GM12878 (cell line): Measurements from ENCODE around the gene RIT1. TPM values are rescaled to one million over a fixed set of nuclear protein-coding genes. Genes with fewer than 3 reads are reported as not detected.

ENCODE experiments used
- ATAC-seq: fragments of 200-7000 bp; cut with Tn5 transposase; 3 replicates; pipeline ENCODE4 v1.9.1; 2020; ENCODE audit warnings: mild to moderate bottlenecking, moderate library complexity
- BruUV-seq: library from RNA; stranded (reverse); fragments of 400-500 nt; replicated peaks from 2 replicates; lab custom pipeline; 2021; lab: Mats Ljungman, UMichigan
- CTCF ChIA-PET: fragments of 300-600 bp; sonication (Branson Sonifier 250); formaldehyde crosslinking; extraction: SDS; loops from one replicate; lab custom pipeline; 2021; ENCODE audit warnings: inconsistent platforms; lab: Yijun Ruan, JAX
- POLR2A ChIA-PET: fragments of 350-600 bp; formaldehyde crosslinking; extraction: SDS; loops from one replicate; lab custom pipeline; 2021; ENCODE audit warnings: inconsistent platforms; lab: Charles Lee
- RAD21 ChIA-PET: fragments of 300-600 bp; sonication (Branson Sonifier 250); formaldehyde crosslinking; loops from one replicate; lab custom pipeline; 2023; ENCODE audit warnings: antibody characterized with exemption; ENCODE audit not compliant: unreplicated experiment; lab: Charles Lee
- SMC1A ChIA-PET: fragments of 300-600 bp; sonication (Branson Sonifier 250); formaldehyde crosslinking; loops from one replicate; lab custom pipeline; 2023; ENCODE audit not compliant: unreplicated experiment, uncharacterized antibody; lab: Charles Lee
- DNase-seq: peaks from one replicate; pipeline ENCODE4 v3.0.0-alpha.2; 2011; ENCODE audit warnings: low read depth, low spot score
- FAIRE-seq: peaks from 3 replicates; lab custom pipeline; 2011; peaks lifted over from hg19 to GRCh38; lab: Jason Lieb, UNC
- H2AFZ ChIP-seq: 2 replicates; pipeline ENCODE4 v1.6.0; 2011; ENCODE audit warnings: low read depth, low read length, control low read depth; ENCODE audit not compliant: control insufficient read depth
- H3K27ac ChIP-seq: 2 replicates; pipeline ENCODE4 v1.5.1; 2011; ENCODE audit warnings: control low read depth; ENCODE audit not compliant: control insufficient read depth, insufficient read depth
- H3K27me3 ChIP-seq, 2 experiments: replicated peaks in 1 of 2; 2 replicates each; pipeline versions ENCODE4 v1.6.0 to v1.6.1; 2011; ENCODE audit warnings: low read length in 1 of 2; ENCODE audit not compliant: control insufficient read depth in 2 of 2, insufficient read depth in 2 of 2
- H3K36me3 ChIP-seq, 2 experiments: 2 replicates each; pipeline ENCODE4 v1.5.1; 2011; ENCODE audit warnings: low read length in 1 of 2; ENCODE audit not compliant: control insufficient read depth in 2 of 2, insufficient read depth in 2 of 2
- H3K4me1 ChIP-seq: 2 replicates; pipeline ENCODE4 v1.6.1; 2011; ENCODE audit warnings: mild to moderate bottlenecking, low read length, moderate library complexity, mixed read lengths; ENCODE audit not compliant: control insufficient read depth, insufficient read depth
- H3K4me2 ChIP-seq: 2 replicates; pipeline ENCODE4 v1.6.0; 2011; ENCODE audit warnings: control low read depth; ENCODE audit not compliant: control insufficient read depth, insufficient read depth
- H3K4me3 ChIP-seq: fragments of 200-600 bp; sonication (generic); 2 replicates; pipeline ENCODE4 v1.5.1; 2016
- H3K79me2 ChIP-seq: 2 replicates; pipeline ENCODE4 v1.6.0; 2011; ENCODE audit warnings: low read length; ENCODE audit not compliant: control insufficient read depth, insufficient read depth
- H3K9ac ChIP-seq: 2 replicates; pipeline ENCODE4 v1.8.0; 2011; ENCODE audit warnings: low read length, control low read depth, mixed read lengths; ENCODE audit not compliant: control insufficient read depth, insufficient read depth
- H3K9me3 ChIP-seq: replicated peaks from 3 replicates; pipeline ENCODE4 v1.5.1; 2011; ENCODE audit warnings: mild to moderate bottlenecking, low read length; ENCODE audit not compliant: control insufficient read depth, insufficient read depth
- H4K20me1 ChIP-seq: 2 replicates; pipeline ENCODE4 v1.6.0; 2011; ENCODE audit not compliant: control insufficient read depth, insufficient read depth
- CHD2 ChIP-seq: IDR thresholded peaks from 2 replicates; pipeline ENCODE4 v1.6.1; 2011; ENCODE audit warnings: low read depth, low read length, improper control_type of control experiment, borderline replicate concordance
- MXI1 ChIP-seq: fragments of 150-350 bp; IDR thresholded peaks from 2 replicates; pipeline ENCODE4 v1.6.1; 2011; ENCODE audit warnings: low read depth, mild to moderate bottlenecking, inconsistent platforms, low read length, improper control_type of control experiment
- POLR2A ChIP-seq: IDR thresholded peaks from 2 replicates; pipeline ENCODE4 v1.6.1; 2011; ENCODE audit warnings: low read depth, mild to moderate bottlenecking, low read length
- POLR2AphosphoS5 ChIP-seq: IDR thresholded peaks from 2 replicates; pipeline ENCODE4 v1.6.1; 2011; ENCODE audit warnings: mild to moderate bottlenecking, low read length, inconsistent platforms
- REST ChIP-seq: IDR thresholded peaks from 2 replicates; pipeline ENCODE4 v1.6.1; 2012; ENCODE audit warnings: mild to moderate bottlenecking, low read depth, low read length
- WGBS: methylation state at CpG from one replicate; pipeline ENCODE4 v1.1.6; 2016; ENCODE audit warnings: low lambda C conversion rate; ENCODE audit not compliant: insufficient replicate concordance, insufficient coverage; ENCODE audit errors: missing lambda C conversion rate; 5-methylcytosine and 5-hydroxymethylcytosine counted together
- in situ Hi-C: fragments of 300-500 bp; cut with MboI; formaldehyde crosslinking; loops from 9 replicates; pipeline ENCODE4 v1.14.3; 2018; ENCODE audit warnings: mixed read lengths
- intact Hi-C: fragments of 100-400 bp; cut with micrococcal nuclease; formaldehyde crosslinking; loops from one replicate; pipeline ENCODE4 v1.14.2; 2022; ENCODE audit not compliant: unreplicated experiment
- polyA plus RNA-seq, 11 experiments: library from polyadenylated mRNA; depleted of rRNA in 4 of 11; unstranded in 6 of 11; stranded (reverse) in 5 of 11; fragments of >200 nt; fragmentation: Nextera tagmentation in 4 of 11; fragmentation: Illumina TruSeq in 1 of 11; extraction: Ambion mirVana in 4 of 11; extraction: Trizol in 1 of 11; gene quantifications; 1 replicate in 1 of 11; 2 replicates in 10 of 11; pipeline versions ENCODE4 v1.2.1 to v1.2.3, GENCODE V29; 2011 to 2016; ENCODE audit warnings: inconsistent platforms in 2 of 11, missing spikeins in 2 of 11, low read depth in 1 of 11
- total RNA-seq, 4 experiments: library from RNA; depleted of rRNA in 3 of 4; stranded (reverse); fragments of >200 nt in 3 of 4; fragmentation: Illumina TruSeq in 1 of 4; extraction: Trizol in 1 of 4; gene quantifications; 2 replicates each; pipeline versions ENCODE4 v1.2.1 to v1.2.3, GENCODE V29; 2013 to 2021

Gene RIT1
- total and polyA plus RNA-seq, 10 of the 15 experiments (the other 5 are each of a cell fraction or from before 2014, with no cell fraction given) = 6.8 to 61.5 (median 13.7) TPM

GRCh38 chr1:155952505-155952890 lies 41.3 kb upstream of the RIT1 start:
- Histone ChIP-seq H3K4me2 (no peak overlapping the region), H3K27ac (no peak overlapping the region), H3K79me2 (no peaks in the 10 kb centered on the region), H3K9ac (no peak overlapping the region), H3K9me3 (no peaks in the 10 kb centered on the region), H3K4me1 (peaks cover 2% of the 10 kb centered on the region), H4K20me1 (no peaks in the 10 kb centered on the region), H3K27me3 (no peaks in the 10 kb centered on the region), H3K36me3 (peaks cover 45 to 62% of the 10 kb centered on the region in 2 experiments), H3K4me3 (no peak overlapping the region), H2AFZ (no peak overlapping the region)
- DNase-seq (no peak), ATAC-seq (no peak), FAIRE-seq (no peak)
- in situ Hi-C loops (no loop called here), intact Hi-C loops (no loop called here)
- no TSS peak for BruUV-seq
- WGBS = 82% methylated on average over 13 of the region's 13 CpGs
- POLR2A ChIA-PET = no interaction called here
- RAD21 ChIA-PET = no interaction called here
- CTCF ChIA-PET = interaction anchor here (1.2 kb wide), 1 partner anchor 37 kb away, joined by 3 read pairs; no protein-coding TSS in a partner anchor
- 0 out of 2 replicates have a peak, but pooled peaks have one; percentile 1 for TF ChIP-seq POLR2AphosphoS5
- no peak for TF ChIP-seq MXI1
- no peak for TF ChIP-seq CHD2
- SMC1A ChIA-PET = no interaction called here

- BruUV-seq = no TSS peak
- WGBS = 18% methylated on average over 6 of the region's 6 CpGs
- H3K4me1 ChIP-seq = peaks cover 8% of the 10 kb centered on the region
- ChIA-PET POLR2A (interaction anchor here (0.5 to 1.3 kb wide), 2 partner anchors 23 to 33 kb away, joined by 3 to 6 read pairs; no protein-coding TSS in a partner anchor), CTCF (interaction anchor here (0.9 to 1.2 kb wide), 2 partner anchors 38 to 100 kb away, joined by 3 to 5 read pairs; no protein-coding TSS in a partner anchor), RAD21 (no interaction called here), SMC1A (interaction anchor here (0.7 to 0.9 kb wide), 2 partner anchors 25 to 29 kb away, joined by 3 to 5 read pairs; no protein-coding TSS in a partner anchor)
- no peak overlapping the region for H3K4me2 ChIP-seq
- in situ Hi-C loops = no loop called here
- H3K27ac ChIP-seq = no peak overlapping the region
- DNase-seq = no peak
- no peak overlapping the region for H2AFZ ChIP-seq
- H3K36me3 ChIP-seq = peaks cover 45 to 61% of the 10 kb centered on the region in 2 experiments
- H3K4me3 ChIP-seq = no peak overlapping the region
- H3K27me3 ChIP-seq = no peaks in the 10 kb centered on the region
- H3K9ac ChIP-seq = no peak overlapping the region
- no peaks in the 10 kb centered on the region for H3K9me3 ChIP-seq
- ATAC-seq = peak; percentile 54
- H4K20me1 ChIP-seq = no peaks in the 10 kb centered on the region
- H3K79me2 ChIP-seq = no peaks in the 10 kb centered on the region
- FAIRE-seq = no peak
- intact Hi-C loops = no loop called here
- TF ChIP-seq POLR2A (peak; percentile 44), REST (no peak)
Measured at GRCh38 chr1:155951753-155952504, 40.8 kb upstream of the RIT1 start.
